Measurements from ENCODE around the gene NDUFAF8. TPM values are rescaled to one million over a fixed set of nuclear protein-coding genes. Genes with fewer than 3 reads are reported as not detected.

Gene NDUFAF8
- total RNA-seq, 1 experiment from 2014 or later: 58.6 TPM

- TF ChIP-seq EZH2 (IDR thresholded peaks at IDR 0.05; ENCODE audit: borderline replicate concordance, low read depth, low read length, poor library complexity, severe bottlenecking) (no peak), CTCF (conservative IDR thresholded peaks at IDR 0.05; ENCODE audit: low read depth, low read length) (no peak)
- no peak for DNase-seq (ENCODE audit: low spot score)
- Histone ChIP-seq H3K4me1 (ENCODE audit: insufficient read depth, low read length, poor library complexity, severe bottlenecking) (peaks cover under 1% of the 10 kb centered on the region), H3K9me3 (ENCODE audit: low read depth, low read length, poor library complexity, severe bottlenecking) (no peaks in the 10 kb centered on the region), H3K27me3 (replicated peaks; ENCODE audit: insufficient read depth, low read depth, low read length, poor library complexity) (no peaks in the 10 kb centered on the region), H3K4me3 (ENCODE audit: low read depth, low read length, poor library complexity, severe bottlenecking) (no peak overlapping the region), H3K27ac (ENCODE audit: low read depth, low read length, poor library complexity, severe bottlenecking) (no peak overlapping the region), H3K36me3 (ENCODE audit: insufficient read depth, low read length, poor library complexity, severe bottlenecking) (peaks cover 10% of the 10 kb centered on the region)
- intact Hi-C loops (cut with micrococcal nuclease; ENCODE audit: unreplicated experiment): no loop called here
- ChIA-PET CTCF (no interaction called here), POLR2A (ENCODE audit: low non-redundant PET) (no interaction called here)
- no TSS peak for BruUV-seq (replicated peaks)
Measured at GRCh38 chr17:81246343-81246670, 7.2 kb downstream of the NDUFAF8 start.

GRCh38 chr17:81246679-81247338 is 7.7 kb downstream of the NDUFAF8 start:
- Histone ChIP-seq H3K4me3 (ENCODE audit: low read depth, low read length, poor library complexity, severe bottlenecking) (no peak overlapping the region), H3K36me3 (ENCODE audit: insufficient read depth, low read length, poor library complexity, severe bottlenecking) (peaks cover 5% of the 10 kb centered on the region), H3K27me3 (replicated peaks; ENCODE audit: insufficient read depth, low read depth, low read length, poor library complexity) (no peaks in the 10 kb centered on the region), H3K9me3 (ENCODE audit: low read depth, low read length, poor library complexity, severe bottlenecking) (no peaks in the 10 kb centered on the region), H3K4me1 (ENCODE audit: insufficient read depth, low read length, poor library complexity, severe bottlenecking) (peaks cover 5% of the 10 kb centered on the region), H3K27ac (ENCODE audit: low read depth, low read length, poor library complexity, severe bottlenecking) (no peak overlapping the region)
- POLR2A ChIA-PET (ENCODE audit: low non-redundant PET): no interaction called here
- intact Hi-C loops (cut with micrococcal nuclease; ENCODE audit: unreplicated experiment): no loop called here
- CTCF ChIA-PET: no interaction called here
- no peak for TF ChIP-seq EZH2 (IDR thresholded peaks at IDR 0.05; ENCODE audit: borderline replicate concordance, low read depth, low read length, poor library complexity, severe bottlenecking)
- TF ChIP-seq CTCF (conservative IDR thresholded peaks at IDR 0.05; ENCODE audit: low read depth, low read length): no peak
- BruUV-seq (replicated peaks): no TSS peak
- DNase-seq (ENCODE audit: low spot score): no peak

GRCh38 chr17:81247339-81247990 is 8.3 kb downstream of the NDUFAF8 start:
- no TSS peak for BruUV-seq (replicated peaks)
- peaks cover 4% of the 10 kb centered on the region for H3K36me3 ChIP-seq (ENCODE audit: insufficient read depth, low read length, poor library complexity, severe bottlenecking)
- no peak overlapping the region for H3K4me3 ChIP-seq (ENCODE audit: low read depth, low read length, poor library complexity, severe bottlenecking)
- no peak for TF ChIP-seq EZH2 (IDR thresholded peaks at IDR 0.05; ENCODE audit: borderline replicate concordance, low read depth, low read length, poor library complexity, severe bottlenecking)
- TF ChIP-seq CTCF (conservative IDR thresholded peaks at IDR 0.05; ENCODE audit: low read depth, low read length): no peak
- no peaks in the 10 kb centered on the region for H3K27me3 ChIP-seq (replicated peaks; ENCODE audit: insufficient read depth, low read depth, low read length, poor library complexity)
- POLR2A ChIA-PET (ENCODE audit: low non-redundant PET): no interaction called here
- peaks cover 10% of the 10 kb centered on the region for H3K4me1 ChIP-seq (ENCODE audit: insufficient read depth, low read length, poor library complexity, severe bottlenecking)
- H3K27ac ChIP-seq (ENCODE audit: low read depth, low read length, poor library complexity, severe bottlenecking): no peak overlapping the region
- H3K9me3 ChIP-seq (ENCODE audit: low read depth, low read length, poor library complexity, severe bottlenecking): no peaks in the 10 kb centered on the region
- CTCF ChIA-PET: interaction anchor here (0.6 kb wide), 1 partner anchor 259 kb away, joined by 3 read pairs; no protein-coding TSS in a partner anchor
- intact Hi-C loops (cut with micrococcal nuclease; ENCODE audit: unreplicated experiment): no loop called here
- DNase-seq (ENCODE audit: low spot score): no peak
